GM21825 (cell line): ENCODE data around the gene UNC5B.
"Not testable (repeated sequence)": the region's sequence is repeated elsewhere in the genome, so short reads cannot be mapped to it uniquely, and the experiment has no call there.

Source experiments
- ATAC-seq: cut with Tn5 transposase; IDR thresholded peaks from one replicate; pipeline ENCODE4 v1.9.1; 2021; ENCODE audit warnings: mild to moderate bottlenecking, moderate library complexity; ENCODE audit not compliant: unreplicated experiment

The UNC5B gene

GRCh38 chr10:71265618-71266146, 53.3 kb downstream of the UNC5B start:
- ATAC-seq, result no peak

GRCh38 chr10:71266147-71266917, 54.0 kb downstream of the UNC5B start:
- ATAC-seq, result no peak

GRCh38 chr10:71266918-71267442, 54.6 kb downstream of the UNC5B start:
- no peak for ATAC-seq

GRCh38 chr10:71267508-71268240, 55.3 kb downstream of the UNC5B start:
- no peak for ATAC-seq

- no peak for ATAC-seq
Observed at GRCh38 chr10:71268247-71268691, 55.9 kb downstream of the UNC5B start.

GRCh38 chr10:71268758-71269157, 56.4 kb downstream of the UNC5B start:
- ATAC-seq, result no peak

GRCh38 chr10:71269301-71270288, 57.2 kb downstream of the UNC5B start:
- ATAC-seq, result no peak

- no peak for ATAC-seq
Observed at GRCh38 chr10:71270301-71271220, 58.2 kb downstream of the UNC5B start.

GRCh38 chr10:71271662-71272055, 59.3 kb downstream of the UNC5B start:
- no peak for ATAC-seq

- no peak for ATAC-seq
Observed at GRCh38 chr10:71272056-71272771, 59.8 kb downstream of the UNC5B start.

- ATAC-seq, result not testable (repeated sequence)
Observed at GRCh38 chr10:71272974-71273373, 60.6 kb downstream of the UNC5B start.

- ATAC-seq, result no peak
Observed at GRCh38 chr10:71273506-71273905, 61.1 kb downstream of the UNC5B start.

- no peak for ATAC-seq
Observed at GRCh38 chr10:71274901-71275796, 62.8 kb downstream of the UNC5B start.

GRCh38 chr10:71276873-71277272, 64.5 kb downstream of the UNC5B start:
- ATAC-seq, result no peak

GRCh38 chr10:71277914-71278665, 65.7 kb downstream of the UNC5B start:
- no peak for ATAC-seq

GRCh38 chr10:71278691-71279588, 66.6 kb downstream of the UNC5B start:
- ATAC-seq, result no peak
